Measurements from ENCODE around the gene UTP14C.

DNA sequence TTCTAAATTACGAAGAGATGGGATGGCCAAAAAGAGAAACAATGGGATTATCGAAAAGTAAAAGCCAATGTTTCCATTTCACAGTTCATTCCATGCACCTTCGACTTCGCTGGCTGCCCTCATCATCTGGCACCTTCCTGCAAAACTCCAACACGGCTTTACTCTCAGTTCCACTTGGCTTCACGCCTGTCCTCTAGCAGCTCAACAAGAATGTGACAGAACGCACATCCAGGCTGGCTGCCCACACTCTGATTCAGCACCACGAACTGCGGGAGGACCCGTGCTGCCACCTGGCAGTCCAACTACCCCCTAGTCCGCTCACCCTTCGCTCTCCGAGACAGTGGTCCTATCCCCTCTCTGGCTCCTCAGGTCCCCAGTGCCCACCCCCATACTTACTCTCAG lies 25.0 kb upstream of the UTP14C start:
- no peak for TF ChIP-seq OSR1 (CRISPR knock-in tag; IDR thresholded peaks at IDR 0.05)
- TF ChIP-seq, protein P1, sequence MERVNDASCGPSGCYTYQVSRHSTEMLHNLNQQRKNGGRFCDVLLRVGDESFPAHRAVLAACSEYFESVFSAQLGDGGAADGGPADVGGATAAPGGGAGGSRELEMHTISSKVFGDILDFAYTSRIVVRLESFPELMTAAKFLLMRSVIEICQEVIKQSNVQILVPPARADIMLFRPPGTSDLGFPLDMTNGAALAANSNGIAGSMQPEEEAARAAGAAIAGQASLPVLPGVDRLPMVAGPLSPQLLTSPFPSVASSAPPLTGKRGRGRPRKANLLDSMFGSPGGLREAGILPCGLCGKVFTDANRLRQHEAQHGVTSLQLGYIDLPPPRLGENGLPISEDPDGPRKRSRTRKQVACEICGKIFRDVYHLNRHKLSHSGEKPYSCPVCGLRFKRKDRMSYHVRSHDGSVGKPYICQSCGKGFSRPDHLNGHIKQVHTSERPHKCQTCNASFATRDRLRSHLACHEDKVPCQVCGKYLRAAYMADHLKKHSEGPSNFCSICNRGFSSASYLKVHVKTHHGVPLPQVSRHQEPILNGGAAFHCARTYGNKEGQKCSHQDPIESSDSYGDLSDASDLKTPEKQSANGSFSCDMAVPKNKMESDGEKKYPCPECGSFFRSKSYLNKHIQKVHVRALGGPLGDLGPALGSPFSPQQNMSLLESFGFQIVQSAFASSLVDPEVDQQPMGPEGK (CRISPR knock-in tag; IDR thresholded peaks at IDR 0.05; ENCODE audit: borderline replicate concordance), result no peak

Data from SK-N-SH treated with all-trans-retinoic acid at 6 μM for 48 hours (cell line).